DOHH2 (cell line): ENCODE results near the gene TMC3.

Experiments used
- H3F3A ChIP-seq: fragments of 200-600 bp; sonication (generic), shearing (Covaris generic); 2 replicates; pipeline ENCODE4 v1.6.0; 2016; ENCODE audit warnings: antibody characterized with exemption, mild to moderate bottlenecking; ENCODE audit not compliant: control insufficient read depth, insufficient read depth
- H3K27ac ChIP-seq: fragments of 200-600 bp; sonication (generic); 2 replicates; pipeline ENCODE4 v1.5.1; 2014; ENCODE audit warnings: low read depth, mild to moderate bottlenecking, low read length, moderate library complexity
- H3K27me3 ChIP-seq: fragments of 200-600 bp; sonication (generic); 2 replicates; pipeline ENCODE4 v1.6.1; 2014; ENCODE audit warnings: mild to moderate bottlenecking, low read length, mixed read lengths; ENCODE audit not compliant: control insufficient read depth
- H3K36me3 ChIP-seq: fragments of 200-600 bp; sonication (generic); 2 replicates; pipeline ENCODE4 v1.6.1; 2014; ENCODE audit warnings: mild to moderate bottlenecking, low read length, moderate library complexity, mixed read lengths; ENCODE audit not compliant: control insufficient read depth
- H3K4me1 ChIP-seq: fragments of 200-600 bp; sonication (generic); 2 replicates; pipeline ENCODE4 v1.6.1; 2014; ENCODE audit warnings: mild to moderate bottlenecking, low read length, mixed read lengths; ENCODE audit not compliant: control insufficient read depth
- H3K4me2 ChIP-seq: fragments of 200-600 bp; sonication (generic); 2 replicates; pipeline ENCODE4 v1.6.0; 2014; ENCODE audit warnings: mild to moderate bottlenecking, low read length, moderate library complexity
- H3K4me3 ChIP-seq: fragments of 200-600 bp; sonication (generic); 2 replicates; pipeline ENCODE4 v1.5.1; 2014; ENCODE audit warnings: mild to moderate bottlenecking, low read length, mixed read lengths
- H3K79me2 ChIP-seq: fragments of 200-600 bp; sonication (generic); 2 replicates; pipeline ENCODE4 v1.6.1; 2014; ENCODE audit warnings: mild to moderate bottlenecking, low read length, mixed read lengths; ENCODE audit not compliant: control insufficient read depth
- H3K9me2 ChIP-seq: fragments of 200-600 bp; sonication (generic); replicated peaks from 2 replicates; pipeline ENCODE4 v1.6.1; 2014; ENCODE audit warnings: mild to moderate bottlenecking, low read length, mixed read lengths; ENCODE audit not compliant: control insufficient read depth
- H3K9me3 ChIP-seq: fragments of 200-600 bp; sonication (generic); 2 replicates; pipeline ENCODE4 v1.6.1; 2014; ENCODE audit warnings: antibody characterized with exemption, low read length, mixed read lengths; ENCODE audit not compliant: control insufficient read depth, insufficient read depth
- H4K20me1 ChIP-seq: fragments of 200-600 bp; sonication (generic); 2 replicates; pipeline ENCODE4 v1.6.0; 2014; ENCODE audit warnings: low read depth, mild to moderate bottlenecking, antibody characterized with exemption, low read length, moderate library complexity; ENCODE audit not compliant: control insufficient read depth, insufficient read depth
- CTCF ChIP-seq: fragments of 200-600 bp; sonication (generic); IDR thresholded peaks from one replicate; pipeline ENCODE4 v1.5.1; 2014; ENCODE audit warnings: antibody characterized with exemption, mild to moderate bottlenecking, low read depth, low read length; ENCODE audit not compliant: poor library complexity, severe bottlenecking
- EZH2phosphoT487 ChIP-seq: fragments of 200-600 bp; sonication (generic); IDR thresholded peaks from 2 replicates; pipeline ENCODE4 v1.6.1; 2017; ENCODE audit warnings: borderline replicate concordance, mild to moderate bottlenecking, antibody characterized with exemption, low read length, moderate library complexity, mixed read lengths

Gene TMC3

DNA sequence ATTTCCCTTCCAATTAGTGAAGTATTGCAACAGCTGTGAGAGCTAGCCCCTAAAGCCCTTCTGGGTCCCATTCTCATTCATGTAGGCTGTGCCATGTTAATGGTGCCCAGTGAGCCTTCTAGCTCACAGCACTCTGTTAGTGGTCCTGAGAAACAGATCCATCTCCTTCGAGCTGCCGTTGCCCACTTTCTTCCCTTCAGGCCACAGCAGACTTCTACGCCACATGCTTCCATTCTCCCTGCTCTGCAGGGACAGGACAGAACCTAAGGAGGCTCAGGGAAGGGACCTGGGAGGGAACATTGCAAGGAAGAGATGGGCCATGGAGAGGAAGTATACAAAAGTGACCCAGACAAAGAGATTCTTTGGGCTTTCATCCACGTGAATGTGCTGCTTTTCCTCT lies 38.4 kb downstream of the TMC3 start:
- TF ChIP-seq CTCF: no peak
- no peak for TF ChIP-seq EZH2phosphoT487
- Histone ChIP-seq H3K9me3 (no peaks in the 10 kb centered on the region), H3K27me3 (peaks cover 6% of the 10 kb centered on the region), H3K4me3 (no peak overlapping the region), H3F3A (no peaks in the 10 kb centered on the region), H3K4me2 (no peak overlapping the region), H4K20me1 (no peaks in the 10 kb centered on the region), H3K79me2 (no peaks in the 10 kb centered on the region), H3K27ac (no peak overlapping the region), H3K4me1 (peaks cover 5% of the 10 kb centered on the region; the same call in 1 of the 2 replicates), H3K36me3 (no peaks in the 10 kb centered on the region), H3K9me2 (no peaks in the 10 kb centered on the region)

DNA sequence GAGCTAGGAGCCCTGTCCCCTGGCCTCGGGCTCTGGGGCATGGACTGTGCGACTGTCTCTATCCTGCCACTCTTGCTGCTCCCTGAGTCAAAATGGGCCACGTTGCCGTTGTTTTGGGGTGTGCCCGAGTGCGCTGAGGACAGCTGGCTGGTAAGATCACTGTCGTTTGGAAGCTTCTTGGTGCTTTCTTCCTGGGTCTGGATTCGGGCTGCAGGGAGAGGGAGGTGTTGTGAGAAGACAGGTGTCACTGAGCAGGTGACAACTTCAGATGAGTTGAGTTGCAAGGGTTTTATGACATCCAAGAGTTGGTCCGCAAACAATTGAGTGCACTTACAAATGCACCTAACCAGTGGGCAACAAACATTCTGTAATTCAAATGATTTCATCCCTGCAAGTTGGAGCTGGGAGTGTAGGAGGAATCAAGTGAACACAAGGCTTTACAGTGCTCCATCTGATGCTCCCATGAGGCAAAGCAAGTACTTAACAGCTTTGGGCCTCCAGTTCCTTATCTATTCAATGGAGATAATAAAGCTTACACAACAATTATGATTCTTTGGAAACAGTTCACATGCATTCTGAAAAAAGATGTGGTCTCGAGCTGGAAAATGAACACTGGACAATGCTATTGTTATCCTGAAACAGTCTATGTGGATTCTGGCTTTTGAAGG lies 39.1 kb downstream of the TMC3 start:
- H3K27me3 ChIP-seq: peaks cover 5% of the 10 kb centered on the region; the same call in 1 of the 2 replicates
- H3K4me3 ChIP-seq: no peak overlapping the region
- H3K36me3 ChIP-seq: no peaks in the 10 kb centered on the region
- H3K4me1 ChIP-seq: peaks cover 5% of the 10 kb centered on the region; the same call in 1 of the 2 replicates
- no peak overlapping the region for H3K4me2 ChIP-seq
- no peaks in the 10 kb centered on the region for H3K79me2 ChIP-seq
- no peaks in the 10 kb centered on the region for H4K20me1 ChIP-seq
- H3K27ac ChIP-seq: no peak overlapping the region
- no peaks in the 10 kb centered on the region for H3K9me2 ChIP-seq
- TF ChIP-seq EZH2phosphoT487: no peak
- TF ChIP-seq CTCF: no peak
- no peaks in the 10 kb centered on the region for H3K9me3 ChIP-seq
- no peaks in the 10 kb centered on the region for H3F3A ChIP-seq

GRCh38 chr15:81333363-81333762 lies 40.6 kb downstream of the TMC3 start:
- Histone ChIP-seq H3K9me3 (no peaks in the 10 kb centered on the region), H3K27me3 (no peaks in the 10 kb centered on the region), H3K36me3 (no peaks in the 10 kb centered on the region), H3F3A (no peaks in the 10 kb centered on the region), H3K27ac (no peak overlapping the region), H4K20me1 (no peaks in the 10 kb centered on the region), H3K4me3 (no peak overlapping the region), H3K4me1 (peaks cover 5% of the 10 kb centered on the region; the same call in 1 of the 2 replicates), H3K4me2 (no peak overlapping the region), H3K9me2 (no peaks in the 10 kb centered on the region), H3K79me2 (no peaks in the 10 kb centered on the region)
- TF ChIP-seq CTCF (no peak), EZH2phosphoT487 (no peak)
